GM19328 (cell line): ENCODE results near the gene RALGPS1.

Experiments used
- ATAC-seq: cut with Tn5 transposase; IDR thresholded peaks from one replicate; pipeline ENCODE4 v1.9.1; 2021; ENCODE audit warnings: mild to moderate bottlenecking, moderate library complexity; ENCODE audit not compliant: unreplicated experiment

The RALGPS1 gene

DNA sequence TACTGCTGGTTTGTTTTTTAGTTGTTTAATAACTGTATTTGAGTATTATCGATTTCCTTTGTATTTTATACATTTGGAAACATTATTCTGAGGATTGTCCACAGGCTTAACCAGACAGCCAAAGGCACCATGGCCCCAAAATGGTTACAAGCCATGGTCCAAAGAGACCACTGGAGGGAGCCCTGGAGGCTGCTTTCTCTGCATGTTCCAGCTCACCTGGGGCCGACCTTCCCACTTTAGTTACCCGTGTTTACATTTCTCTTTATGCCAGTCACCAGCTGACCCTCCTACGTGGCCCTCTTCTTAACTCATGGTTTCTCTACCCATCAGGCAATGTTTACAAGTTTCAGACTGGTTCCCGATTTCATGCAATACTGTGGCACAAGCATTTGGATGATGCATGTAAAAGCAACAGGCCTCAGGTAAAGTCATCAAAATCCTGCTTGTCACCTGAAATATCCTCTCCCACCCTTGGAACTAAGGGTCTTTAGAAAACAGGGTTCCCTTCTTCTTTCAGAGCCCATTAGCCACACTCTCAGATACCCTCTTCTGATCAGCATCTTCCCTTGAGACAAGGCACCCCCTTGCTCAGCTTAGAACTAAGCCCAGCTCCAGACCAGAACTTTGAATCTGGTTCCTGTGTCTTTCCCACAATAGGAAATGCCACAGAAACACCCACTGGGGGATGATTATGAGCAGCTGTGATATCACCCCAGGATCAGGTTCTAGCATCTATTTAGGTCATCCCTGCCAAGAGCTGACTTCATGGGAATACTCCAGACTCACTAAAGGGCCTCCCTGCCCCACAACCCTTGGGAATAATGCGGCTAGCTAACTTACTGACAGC is 300.1 kb downstream of the RALGPS1 start:
- no peak for ATAC-seq

- no peak for ATAC-seq
Measured at GRCh38 chr9:127215268-127216209, 301.0 kb downstream of the RALGPS1 start.

DNA sequence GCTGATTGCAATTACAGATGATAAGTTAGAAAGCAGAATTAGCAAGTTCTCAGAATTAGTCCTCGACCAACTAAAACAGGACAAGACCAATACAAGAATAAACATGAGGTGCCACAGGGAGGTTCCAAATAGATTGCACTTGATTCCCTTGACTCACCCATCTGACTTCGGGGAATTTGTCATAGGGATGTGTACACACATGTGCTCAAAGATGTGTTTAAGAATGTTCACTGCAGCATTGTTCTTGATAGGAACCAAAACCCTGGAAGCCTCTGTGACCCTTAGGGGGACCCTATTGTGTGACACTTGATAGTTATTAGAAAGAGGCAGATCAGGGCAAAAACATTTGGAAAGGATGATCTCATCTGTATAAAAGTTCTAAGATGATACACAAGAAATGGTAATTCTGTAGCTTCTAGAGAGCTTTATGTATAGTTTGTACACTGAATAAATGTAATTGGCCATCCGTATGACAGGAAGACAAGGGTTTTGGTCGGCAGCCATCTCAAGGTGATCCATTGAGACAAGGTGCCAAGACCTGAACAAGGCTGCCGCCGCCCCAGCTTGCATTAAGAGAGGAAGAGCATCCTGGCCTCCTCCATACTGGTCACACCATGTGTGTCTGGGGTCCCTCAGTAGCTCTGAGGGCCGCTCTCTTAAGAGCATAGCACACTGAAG is 301.8 kb downstream of the RALGPS1 start:
- ATAC-seq = no peak

- ATAC-seq = no peak
Measured at GRCh38 chr9:127216888-127217217, 302.3 kb downstream of the RALGPS1 start.

DNA sequence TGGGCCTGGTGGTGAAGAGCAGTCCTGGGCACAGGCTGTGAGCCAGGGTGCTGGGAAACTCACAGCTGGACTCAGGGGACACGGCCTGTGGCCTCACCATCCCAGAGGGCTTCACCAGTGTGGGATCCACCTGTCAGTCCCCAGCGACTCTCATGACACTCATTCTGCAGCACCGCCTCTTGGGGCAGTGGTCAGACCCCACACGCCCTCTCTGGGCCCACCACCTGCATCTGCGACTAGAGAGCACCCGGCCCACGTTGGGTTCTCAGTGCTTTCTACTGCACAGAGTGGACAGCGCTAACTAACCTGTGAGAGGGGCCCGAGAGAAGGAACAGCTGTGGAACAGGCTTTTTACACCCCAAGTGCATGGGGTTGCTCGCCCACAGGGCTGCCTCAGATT is 304.2 kb downstream of the RALGPS1 start:
- ATAC-seq = no peak

DNA sequence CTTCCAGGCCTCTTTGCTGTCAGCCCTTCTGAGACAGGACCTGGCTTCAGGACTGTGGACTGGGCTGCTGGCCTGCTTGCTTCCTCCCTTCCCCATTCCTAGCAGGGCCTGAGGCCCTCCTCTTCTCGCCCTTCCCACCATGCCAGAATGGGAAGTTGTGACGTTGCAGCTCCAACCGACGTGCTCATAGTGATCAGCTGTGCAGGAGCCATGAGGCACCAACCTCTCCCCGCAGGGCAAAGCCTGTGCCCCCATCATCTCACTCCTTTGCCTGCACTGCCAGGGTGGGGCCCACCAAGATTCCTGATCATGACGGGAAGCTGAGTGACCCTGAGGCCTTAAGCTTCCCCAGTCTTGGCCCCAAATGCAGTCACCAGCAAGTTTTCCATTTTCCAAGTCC is 304.9 kb downstream of the RALGPS1 start:
- no peak for ATAC-seq

DNA sequence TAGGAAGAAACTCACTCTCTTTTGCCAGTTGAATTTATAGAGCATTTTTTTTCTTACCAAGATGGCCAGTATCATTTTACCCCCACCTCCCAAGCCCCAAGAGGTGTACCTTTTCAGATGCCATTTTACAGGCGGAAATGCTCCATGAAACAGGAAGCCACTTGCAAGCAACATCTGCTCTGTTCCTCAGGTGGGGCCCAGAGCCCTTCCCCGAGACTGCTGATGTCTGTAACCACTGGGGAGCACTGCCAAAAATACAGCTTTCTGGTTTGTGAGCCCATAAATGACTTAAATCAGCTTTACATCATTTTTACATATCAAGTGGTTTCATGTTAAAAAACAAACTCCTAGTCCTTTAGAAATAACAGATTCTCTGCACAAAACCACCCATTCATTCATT is 307.1 kb downstream of the RALGPS1 start:
- ATAC-seq = no peak

DNA sequence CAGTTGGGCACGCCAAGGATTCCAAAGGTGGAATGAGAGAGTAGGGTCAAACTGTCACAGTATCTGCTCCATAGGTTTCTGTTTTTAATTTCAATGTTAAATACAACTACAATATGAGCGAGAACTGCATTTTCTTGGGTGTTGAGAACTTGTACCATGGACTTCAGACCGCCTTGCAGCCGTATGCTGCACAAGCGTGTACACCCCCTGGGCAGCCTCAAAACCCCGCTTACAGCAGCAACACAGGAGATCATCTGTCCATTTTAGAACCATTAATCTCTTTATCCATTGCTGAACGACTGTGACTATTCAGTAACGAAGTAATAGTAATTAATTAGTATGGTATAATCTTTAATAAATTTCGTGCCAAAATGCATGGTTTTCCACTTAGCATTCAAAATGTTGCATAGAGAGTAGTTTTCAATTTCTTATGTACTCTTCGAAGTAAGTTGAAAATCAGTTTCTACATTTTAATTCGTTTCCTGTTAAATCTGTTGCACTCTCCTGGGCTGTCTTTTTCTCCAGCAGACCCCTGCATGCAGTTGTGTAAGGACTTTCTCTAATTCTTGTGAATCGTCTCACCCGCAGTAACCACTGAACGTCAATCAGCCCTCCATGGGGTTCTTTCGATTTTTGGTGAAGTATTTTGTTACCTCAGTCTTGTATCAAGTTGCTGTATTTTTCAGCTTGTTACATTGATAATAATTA is 308.0 kb downstream of the RALGPS1 start:
- ATAC-seq = no peak

GRCh38 chr9:127223266-127223665 is 308.7 kb downstream of the RALGPS1 start:
- ATAC-seq = no peak

DNA sequence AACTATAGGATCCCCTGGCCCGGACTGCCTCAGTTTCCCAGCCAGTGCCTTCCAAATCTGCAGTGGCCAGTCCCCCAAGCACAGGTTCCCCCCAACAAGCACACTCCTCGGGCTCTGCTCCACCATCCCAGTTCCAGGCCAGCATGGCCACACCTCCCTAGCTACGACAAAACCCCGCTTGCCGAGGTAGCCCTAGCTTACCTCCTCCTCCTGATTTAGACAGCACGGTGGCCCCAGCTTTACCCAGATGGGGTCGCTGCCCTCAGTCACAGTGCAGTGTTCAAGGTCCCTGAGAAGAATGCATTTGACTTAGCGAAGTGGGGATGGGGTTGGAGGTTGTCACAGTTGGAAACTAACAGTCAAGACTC is 309.2 kb downstream of the RALGPS1 start:
- ATAC-seq = no peak

DNA sequence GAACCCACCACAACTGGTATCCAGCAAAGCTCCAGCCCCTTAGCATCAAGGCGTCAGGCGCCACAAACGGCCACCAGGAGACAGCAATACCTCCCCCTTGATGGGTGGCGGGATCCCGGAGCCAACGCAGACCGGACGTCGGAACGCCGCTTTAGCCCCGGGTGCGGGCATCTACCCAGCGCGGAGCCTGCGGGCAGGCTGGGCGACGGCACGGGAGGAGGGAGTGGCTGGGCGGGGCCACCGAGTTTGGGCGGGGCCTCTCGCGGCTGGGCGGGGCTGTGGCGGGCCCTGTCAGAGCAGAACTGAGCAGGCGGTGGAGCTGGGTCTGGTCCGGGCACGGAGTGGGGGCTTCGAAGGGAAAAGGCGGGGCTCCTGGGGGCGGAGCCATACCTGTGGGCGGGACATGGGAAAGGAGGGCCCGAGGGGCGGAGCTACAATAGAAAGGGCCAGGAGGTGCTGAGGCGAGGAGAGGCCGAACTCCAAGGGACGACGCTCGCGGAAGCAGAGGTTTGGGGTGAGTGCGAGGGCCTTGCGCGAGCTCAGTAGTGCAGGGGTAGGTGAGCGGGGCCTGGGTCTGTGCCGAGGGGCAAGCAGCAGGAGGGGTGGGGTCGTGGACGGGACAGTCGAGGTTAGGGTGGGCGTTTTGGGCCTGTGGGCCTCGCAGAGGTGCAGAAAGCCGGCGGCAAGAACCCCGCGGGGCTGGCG is 309.7 kb downstream of the RALGPS1 start:
- ATAC-seq = peak; percentile 53

- peak; percentile 46 for ATAC-seq
Measured at GRCh38 chr9:127224883-127225739, 310.5 kb downstream of the RALGPS1 start.

DNA sequence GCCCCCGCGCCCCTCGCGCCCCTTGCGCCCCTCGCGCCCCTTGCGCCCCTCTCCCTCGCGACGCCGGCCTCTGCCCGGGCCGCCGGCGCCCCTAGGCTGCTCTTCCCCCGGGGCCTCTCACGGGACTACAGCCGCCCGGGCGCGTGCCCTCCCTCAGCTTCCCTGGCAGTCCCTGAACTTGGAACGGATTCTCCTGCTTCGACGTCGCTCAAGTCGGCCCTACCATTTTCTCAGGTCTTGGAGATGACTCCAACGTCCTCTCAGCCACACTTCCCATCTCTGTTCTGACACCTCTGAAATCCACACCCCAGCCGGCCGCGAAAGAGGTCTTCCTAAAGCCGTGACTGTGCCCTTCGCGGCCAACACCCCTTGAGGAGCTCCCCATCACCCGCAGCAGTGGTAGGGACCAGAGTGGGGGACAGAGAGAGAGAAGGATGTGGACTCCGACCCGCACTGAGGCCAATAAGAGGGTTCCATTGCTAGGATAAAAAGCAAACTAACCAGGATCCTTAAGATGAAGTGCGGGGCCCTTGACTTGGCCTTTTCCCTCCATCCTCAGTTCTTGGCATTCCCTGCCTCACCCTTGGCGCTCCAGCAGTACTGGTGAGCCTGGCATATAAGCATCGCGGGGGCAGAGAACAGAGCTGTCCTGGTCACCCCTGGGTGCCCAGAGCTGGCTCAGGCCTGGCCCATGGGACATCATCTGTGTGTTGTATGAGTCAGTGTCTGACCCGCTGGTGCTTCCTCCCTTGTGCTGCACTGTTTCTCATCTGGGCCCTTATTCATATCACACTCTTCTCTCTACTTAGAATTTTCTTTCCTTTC is 311.4 kb downstream of the RALGPS1 start:
- no peak for ATAC-seq

- no peak for ATAC-seq
Measured at GRCh38 chr9:127229691-127230417, 315.3 kb downstream of the RALGPS1 start.

DNA sequence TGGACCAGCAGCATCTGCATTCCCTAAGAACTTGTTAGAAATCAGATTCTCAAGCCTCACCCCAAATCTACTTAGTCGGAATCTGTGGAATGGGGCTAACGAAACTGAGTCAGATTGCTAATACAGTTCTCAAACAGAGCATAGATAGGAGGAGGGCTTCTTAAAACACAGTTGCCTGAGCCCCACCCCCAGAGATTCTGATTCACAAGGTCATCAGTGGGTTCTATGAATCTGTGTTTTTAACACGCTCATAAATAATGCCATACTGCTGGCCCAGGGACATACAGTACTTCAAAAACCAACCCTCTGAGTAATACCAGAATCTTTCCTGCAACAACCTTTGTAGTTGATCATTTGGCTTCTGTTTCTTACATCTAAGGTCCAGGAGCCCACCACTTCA is 317.1 kb downstream of the RALGPS1 start:
- no peak for ATAC-seq

DNA sequence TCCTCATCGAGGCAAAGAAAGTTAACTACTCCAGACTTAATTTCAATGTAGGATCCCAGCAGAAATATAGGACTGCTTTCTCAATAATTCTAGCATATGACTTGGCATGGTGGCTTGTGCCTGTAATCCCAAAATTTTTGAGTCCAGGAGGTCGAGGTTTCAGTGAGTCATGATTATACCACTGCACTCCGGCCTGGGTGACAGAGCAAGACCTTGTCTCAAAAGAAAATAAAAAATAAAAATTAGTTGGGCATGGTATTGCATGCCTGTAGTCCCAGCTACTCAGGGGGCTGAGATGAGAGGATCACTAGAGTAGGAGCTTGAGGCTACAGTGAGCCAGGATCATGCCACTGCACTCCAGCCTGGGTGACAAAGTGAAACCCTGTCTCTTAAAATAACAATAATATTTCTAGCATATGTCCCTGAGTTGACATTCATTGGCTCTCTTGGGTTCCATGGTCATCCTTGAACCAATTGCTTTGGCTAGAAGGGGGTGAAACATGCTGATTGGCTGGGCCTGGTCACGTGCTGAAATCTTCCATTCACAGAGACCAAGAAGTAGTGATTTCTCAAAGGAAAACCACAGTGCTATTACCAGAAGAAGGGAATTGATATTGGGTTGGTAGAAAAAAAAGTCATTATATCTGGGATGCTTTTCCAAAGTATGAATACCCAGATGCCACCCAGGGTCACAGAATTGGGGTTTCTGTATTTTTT is 318.4 kb downstream of the RALGPS1 start:
- no peak for ATAC-seq

GRCh38 chr9:127233550-127233949 is 319.0 kb downstream of the RALGPS1 start:
- ATAC-seq = no peak
